ENCODE results near the gene GARRE1.
"Not testable (repeated sequence)": the region's sequence is repeated elsewhere in the genome, so short reads cannot be mapped to it uniquely, and the experiment has no call there.

DNA sequence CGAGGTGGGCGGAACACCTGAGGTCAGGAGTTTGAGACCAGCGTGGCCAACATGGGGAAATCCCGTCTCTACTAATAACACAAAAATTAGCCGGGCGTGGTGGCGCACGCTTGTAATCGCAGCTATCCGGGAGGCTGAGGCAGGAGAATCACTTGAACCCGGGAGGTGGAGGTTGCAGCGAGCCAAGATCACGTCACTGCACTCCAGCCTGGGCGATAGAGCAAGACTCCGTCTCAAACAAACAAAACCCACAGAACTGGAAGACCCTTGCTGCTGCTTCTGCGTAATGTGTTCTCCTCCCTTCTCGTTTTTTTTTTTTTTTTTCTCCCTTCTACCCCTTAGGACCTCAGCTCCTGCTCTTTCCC lies 691 bp upstream of the GARRE1 start:
- not testable (repeated sequence) for TF ChIP-seq POLR2A (IDR thresholded peaks at IDR 0.05; ENCODE audit: low read depth, low read length); POLR2AphosphoS5 (IDR thresholded peaks at IDR 0.05; ENCODE audit: low read depth, low read length); SPI1 (IDR thresholded peaks at IDR 0.05; ENCODE audit: low read depth, low read length); PAX5 (IDR thresholded peaks at IDR 0.05; ENCODE audit: insufficient read depth, low read length, severe bottlenecking)

All from GM12891 (cell line).